GM23338 (cell line): ENCODE measurements around the gene KDM5C. TPM values are rescaled to one million over a fixed set of nuclear protein-coding genes. Genes with fewer than 3 reads are reported as not detected.
A peak's percentile ranks its signal among the peaks of the same experiment; 100 is the strongest.

Source experiments
- ATAC-seq: fragments of 200-7000 bp; cut with Tn5 transposase; 3 replicates; pipeline ENCODE4 v1.9.1; 2020
- DNase-seq: peaks from one replicate; pipeline ENCODE4 v3.0.0-alpha.2; 2015; ENCODE audit warnings: low spot score
- H2AFZ ChIP-seq: fragments of 200-600 bp; sonication (generic); 2 replicates; pipeline ENCODE4 v1.8.0; 2016; ENCODE audit warnings: antibody characterized with exemption, mild to moderate bottlenecking, moderate library complexity
- H3F3A ChIP-seq: fragments of 200-600 bp; sonication (generic); replicated peaks from 2 replicates; pipeline ENCODE4 v1.8.0; 2017; ENCODE audit warnings: antibody characterized with exemption, mixed run types, low read depth
- H3K27ac ChIP-seq: fragments of 200-600 bp; sonication (generic); 2 replicates; pipeline ENCODE4 v1.6.1; 2016; ENCODE audit warnings: low read depth
- H3K27me3 ChIP-seq: fragments of 200-600 bp; sonication (generic); 2 replicates; pipeline ENCODE4 v1.8.0; 2016; ENCODE audit warnings: mild to moderate bottlenecking, mixed run types, moderate library complexity; ENCODE audit not compliant: insufficient read depth
- H3K36me3 ChIP-seq: fragments of 200-600 bp; sonication (generic); 2 replicates; pipeline ENCODE4 v1.8.0; 2016; ENCODE audit warnings: mild to moderate bottlenecking; ENCODE audit not compliant: insufficient read depth
- H3K4me1 ChIP-seq: fragments of 200-600 bp; sonication (generic); 2 replicates; pipeline ENCODE4 v1.8.0; 2016; ENCODE audit warnings: mild to moderate bottlenecking, moderate library complexity; ENCODE audit not compliant: insufficient read depth
- H3K4me2 ChIP-seq: fragments of 200-600 bp; sonication (generic); 2 replicates; pipeline ENCODE4 v1.7.1; 2017; ENCODE audit warnings: mixed run types
- H3K4me3 ChIP-seq: fragments of 200-600 bp; sonication (generic); 2 replicates; pipeline ENCODE4 v1.6.1; 2016; ENCODE audit warnings: mixed run types
- H3K79me2 ChIP-seq: fragments of 200-600 bp; sonication (generic); replicated peaks from 2 replicates; pipeline ENCODE4 v1.8.0; 2017; ENCODE audit warnings: mild to moderate bottlenecking; ENCODE audit not compliant: insufficient read depth
- H3K9me2 ChIP-seq: fragments of 200-600 bp; sonication (generic); 2 replicates; pipeline ENCODE4 v1.8.0; 2017; ENCODE audit not compliant: insufficient read depth
- H4K20me1 ChIP-seq: fragments of 200-600 bp; sonication (generic); replicated peaks from 2 replicates; pipeline ENCODE4 v1.8.0; 2017; ENCODE audit warnings: mild to moderate bottlenecking; ENCODE audit not compliant: insufficient read depth
- H3K27ac Mint-ChIP-seq: 2 replicates; pipeline ENCODE4 v1.8.0; 2020; ENCODE audit warnings: inconsistent platforms, mild to moderate bottlenecking, moderate library complexity, mixed read lengths
- H3K27me3 Mint-ChIP-seq: 3 replicates; pipeline ENCODE4 v1.8.0; 2022; ENCODE audit warnings: low read depth, mild to moderate bottlenecking, moderate library complexity, mixed read lengths, inconsistent platforms; ENCODE audit not compliant: insufficient read depth, poor library complexity
- H3K36me3 Mint-ChIP-seq: 3 replicates; pipeline ENCODE4 v1.8.0; 2021; ENCODE audit warnings: low read depth, mild to moderate bottlenecking, inconsistent platforms, moderate library complexity, mixed read lengths
- H3K4me1 Mint-ChIP-seq: 3 replicates; pipeline ENCODE4 v1.8.0; 2020; ENCODE audit warnings: mild to moderate bottlenecking, inconsistent platforms, mixed read lengths
- H3K4me3 Mint-ChIP-seq: 3 replicates; pipeline ENCODE4 v1.8.0; 2021; ENCODE audit warnings: moderate library complexity, mild to moderate bottlenecking, inconsistent platforms, mixed read lengths
- H3K9me3 Mint-ChIP-seq: 3 replicates; pipeline ENCODE4 v1.8.0; 2020; ENCODE audit warnings: moderate library complexity, mild to moderate bottlenecking, inconsistent platforms, mixed read lengths
- CREB1 ChIP-seq: fragments of 250-450 bp; sonication (Bioruptor Pico); IDR thresholded peaks from 2 replicates; pipeline ENCODE4 v1.5.0; 2020; ENCODE audit warnings: low read depth, mild to moderate bottlenecking, moderate library complexity
- CTCF ChIP-seq, 2 experiments: fragments of 200-600 bp in 1 of 2; sonication (generic) in 1 of 2; conservative IDR thresholded peaks; 2 replicates each; pipeline versions ENCODE4 v1.5.1 to v1.6.1; 2016 to 2017; ENCODE audit warnings: antibody characterized with exemption in 2 of 2, low read depth in 2 of 2, mild to moderate bottlenecking in 2 of 2, moderate library complexity in 1 of 2
- JUNB ChIP-seq: IDR thresholded peaks from one replicate; pipeline ENCODE4 v1.6.1; 2016; ENCODE audit warnings: antibody characterized with exemption; ENCODE audit not compliant: unreplicated experiment
- STAT1 ChIP-seq: IDR thresholded peaks from one replicate; pipeline ENCODE4 v1.6.1; 2016; ENCODE audit warnings: antibody characterized with exemption; ENCODE audit not compliant: unreplicated experiment
- ZNF114 ChIP-seq: fragments of 250-450 bp; sonication (Bioruptor Pico); IDR thresholded peaks from 2 replicates; pipeline ENCODE4 v1.5.0; 2020; ENCODE audit warnings: mild to moderate bottlenecking, moderate library complexity
- ZNF462 ChIP-seq: fragments of 250-450 bp; sonication (Bioruptor Pico); IDR thresholded peaks from 2 replicates; pipeline ENCODE4 v1.5.0; 2020; ENCODE audit warnings: mild to moderate bottlenecking, moderate library complexity
- polyA plus RNA-seq: library from polyadenylated mRNA; unstranded; fragments of >200 nt; fragmentation: Nextera tagmentation; extraction: Ambion mirVana; gene quantifications from 2 replicates; pipeline ENCODE4 v1.2.1, GENCODE V29; 2016
- total RNA-seq: library from RNA; depleted of rRNA; stranded (reverse); fragments of >200 nt; shearing (Covaris generic); gene quantifications from 2 replicates; pipeline ENCODE4 v1.2.3, GENCODE V29; 2014
- TF ChIP-seq, protein P1 (sequence below): IDR thresholded peaks from 2 replicates; pipeline ENCODE4 v1.6.1; 2016; ENCODE audit warnings: antibody characterized with exemption

Gene KDM5C
- total and polyA plus RNA-seq, 2 experiments from 2014 or later = 20.3 to 173 TPM

- no peak overlapping the region for H3K27ac ChIP-seq
- H3K4me1 Mint-ChIP-seq = peaks cover 6% of the 10 kb centered on the region; the same call in 2 of the 3 replicates
- H3K4me3 ChIP-seq = no peak overlapping the region
- no peak overlapping the region for H3K27ac Mint-ChIP-seq
- H3K4me3 Mint-ChIP-seq = no peak overlapping the region
- H3K36me3 Mint-ChIP-seq = peaks cover 5% of the 10 kb centered on the region; the same call in 2 of the 3 replicates
- DNase-seq (no peak), ATAC-seq (no peak)
- no peaks in the 10 kb centered on the region; the same call in 1 of the 2 replicates for H3K36me3 ChIP-seq
- no peaks in the 10 kb centered on the region for H3K9me3 Mint-ChIP-seq
- no peaks in the 10 kb centered on the region for H3K27me3 ChIP-seq
- no peaks in the 10 kb centered on the region for H4K20me1 ChIP-seq
- TF ChIP-seq, protein P1, sequence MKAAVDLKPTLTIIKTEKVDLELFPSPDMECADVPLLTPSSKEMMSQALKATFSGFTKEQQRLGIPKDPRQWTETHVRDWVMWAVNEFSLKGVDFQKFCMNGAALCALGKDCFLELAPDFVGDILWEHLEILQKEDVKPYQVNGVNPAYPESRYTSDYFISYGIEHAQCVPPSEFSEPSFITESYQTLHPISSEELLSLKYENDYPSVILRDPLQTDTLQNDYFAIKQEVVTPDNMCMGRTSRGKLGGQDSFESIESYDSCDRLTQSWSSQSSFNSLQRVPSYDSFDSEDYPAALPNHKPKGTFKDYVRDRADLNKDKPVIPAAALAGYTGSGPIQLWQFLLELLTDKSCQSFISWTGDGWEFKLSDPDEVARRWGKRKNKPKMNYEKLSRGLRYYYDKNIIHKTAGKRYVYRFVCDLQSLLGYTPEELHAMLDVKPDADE = no peak
- no peak for TF ChIP-seq ZNF114 (CRISPR knock-in tag)
- no peak for TF ChIP-seq STAT1
- H3K79me2 ChIP-seq = no peaks in the 10 kb centered on the region
- H2AFZ ChIP-seq = no peak overlapping the region
- H3K4me2 ChIP-seq = no peak overlapping the region
- no peaks in the 10 kb centered on the region for H3K4me1 ChIP-seq
- peaks cover 5% of the 10 kb centered on the region for H3K27me3 Mint-ChIP-seq
- no peaks in the 10 kb centered on the region for H3K9me2 ChIP-seq
- no peaks in the 10 kb centered on the region for H3F3A ChIP-seq
Observed at GRCh38 chrX:53233536-53233935, 8.5 kb upstream of the KDM5C start.

GRCh38 chrX:53230116-53230515 lies 5.1 kb upstream of the KDM5C start:
- no peaks in the 10 kb centered on the region for H3K36me3 ChIP-seq
- no peaks in the 10 kb centered on the region for H3K9me2 ChIP-seq
- H2AFZ ChIP-seq = no peak overlapping the region
- no peak overlapping the region for H3K4me2 ChIP-seq
- Mint-ChIP-seq H3K4me3 (no peak overlapping the region), H3K9me3 (no peaks in the 10 kb centered on the region), H3K36me3 (peaks cover 3% of the 10 kb centered on the region; the same call in 2 of the 3 replicates), H3K4me1 (peaks cover 6% of the 10 kb centered on the region; the same call in 2 of the 3 replicates), H3K27ac (no peak overlapping the region), H3K27me3 (peaks cover 5% of the 10 kb centered on the region)
- ATAC-seq (no peak), DNase-seq (peak; percentile 14)
- no peaks in the 10 kb centered on the region for H3K79me2 ChIP-seq
- H3K4me1 ChIP-seq = no peaks in the 10 kb centered on the region
- no peaks in the 10 kb centered on the region for H3F3A ChIP-seq
- no peaks in the 10 kb centered on the region for H4K20me1 ChIP-seq
- no peak overlapping the region for H3K4me3 ChIP-seq
- H3K27ac ChIP-seq = no peak overlapping the region
- no peaks in the 10 kb centered on the region for H3K27me3 ChIP-seq
- TF ChIP-seq CTCF (conservative IDR thresholded peaks at IDR 0.05; ENCODE audit: low read depth in 2 of 2) (no peak), JUNB (no peak), STAT1 (no peak), CREB1 (CRISPR knock-in tag) (no peak), ZNF462 (no peak), ZNF114 (CRISPR knock-in tag) (no peak)
- TF ChIP-seq, protein P1 = no peak
